HTR-8/SVneo (cell line): ENCODE measurements around the gene OR6T1.

Experiments
- DNase-seq: peaks from one replicate; pipeline ENCODE4 v3.0.0; 2011; ENCODE audit warnings: low spot score, mixed read lengths; ENCODE audit not compliant: insufficient read length
- FAIRE-seq: peaks from 2 replicates; lab custom pipeline; 2011; peaks lifted over from hg19 to GRCh38; lab: Jason Lieb, UNC

OR6T1 gene, protein sequence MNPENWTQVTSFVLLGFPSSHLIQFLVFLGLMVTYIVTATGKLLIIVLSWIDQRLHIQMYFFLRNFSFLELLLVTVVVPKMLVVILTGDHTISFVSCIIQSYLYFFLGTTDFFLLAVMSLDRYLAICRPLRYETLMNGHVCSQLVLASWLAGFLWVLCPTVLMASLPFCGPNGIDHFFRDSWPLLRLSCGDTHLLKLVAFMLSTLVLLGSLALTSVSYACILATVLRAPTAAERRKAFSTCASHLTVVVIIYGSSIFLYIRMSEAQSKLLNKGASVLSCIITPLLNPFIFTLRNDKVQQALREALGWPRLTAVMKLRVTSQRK

GRCh38 chr11:123943738-123944137, at the start of gene OR6T1:
Gene OR6T1 (minus strand): TSS chr11:123943838. CDS start chr11:123943838, 0 bp downstream.
- no peak for DNase-seq
- no peak for FAIRE-seq

GRCh38 chr11:123979311-123979710, 35.7 kb upstream of the OR6T1 start:
- no peak for FAIRE-seq
- no peak for DNase-seq

GRCh38 chr11:123977731-123978347, 34.2 kb upstream of the OR6T1 start, which contains the start of gene OR10S1:
Gene OR10S1 (minus strand): TSS chr11:123977781. CDS start chr11:123977664, 117 bp downstream.
- DNase-seq, result no peak
- FAIRE-seq, result no peak

DNA sequence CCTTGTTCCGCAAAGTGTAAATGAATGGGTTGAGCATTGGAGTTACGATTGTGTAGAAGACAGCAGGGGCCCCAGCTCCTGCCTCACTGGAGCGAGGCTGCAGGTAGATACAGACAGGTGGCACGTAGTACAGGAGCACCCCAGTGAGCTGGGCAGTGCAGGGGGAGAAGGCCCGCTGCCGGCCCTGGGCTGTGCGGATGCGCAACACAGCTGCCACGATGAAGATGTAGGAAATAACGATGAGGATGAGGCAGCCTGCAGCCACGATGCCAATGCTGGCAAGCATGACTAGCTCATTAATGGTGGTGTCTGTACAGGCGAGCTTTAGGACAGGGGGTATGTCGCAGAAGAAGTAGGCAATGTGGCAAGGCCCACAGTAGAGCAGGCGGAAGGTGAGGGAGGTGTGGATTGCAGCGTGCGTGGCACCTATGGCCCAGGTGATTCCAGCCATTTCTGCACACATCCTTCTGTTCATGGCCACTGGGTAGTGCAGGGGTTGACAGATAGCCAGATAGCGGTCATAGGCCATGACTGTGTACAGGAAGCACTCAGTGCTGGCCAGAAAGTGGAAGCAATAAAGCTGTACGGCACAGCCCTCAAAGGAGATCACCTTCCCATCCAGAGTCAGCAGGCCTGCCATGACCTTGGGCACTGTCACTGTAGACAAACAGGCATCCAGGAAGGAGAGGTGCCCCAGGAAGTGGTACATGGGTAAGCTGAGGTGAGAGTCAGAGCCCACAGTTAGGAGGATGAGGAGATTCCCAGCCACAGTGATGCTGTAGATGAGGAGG, 33.3 kb upstream of the OR6T1 start:
- DNase-seq (no peak), FAIRE-seq (no peak)

DNA sequence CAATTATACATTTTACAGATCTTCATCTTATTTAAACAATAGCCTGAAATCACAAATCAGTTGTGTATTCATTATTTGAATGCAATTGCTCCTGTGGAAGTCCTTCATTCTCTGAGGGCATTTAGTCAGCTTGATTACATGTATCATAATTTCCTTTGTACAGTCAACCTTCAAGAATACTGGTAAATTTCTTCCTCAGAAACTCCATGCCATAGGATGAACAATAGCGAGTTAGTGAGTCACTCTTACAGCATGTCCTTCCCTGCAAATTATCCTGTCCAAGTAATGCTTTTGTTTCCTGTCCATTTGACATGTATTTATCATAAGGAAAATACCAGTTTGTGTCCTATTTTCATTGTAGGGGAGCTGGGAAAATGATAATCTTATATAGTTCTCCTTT, 30.2 kb upstream of the OR6T1 start:
- DNase-seq (peak; percentile 10), FAIRE-seq (no peak)

- DNase-seq (no peak), FAIRE-seq (no peak)
Measured at GRCh38 chr11:123956752-123957151, 13.1 kb upstream of the OR6T1 start.

- FAIRE-seq (no peak), DNase-seq (no peak)
Measured at GRCh38 chr11:123945132-123945531, 1.5 kb upstream of the OR6T1 start.

DNA sequence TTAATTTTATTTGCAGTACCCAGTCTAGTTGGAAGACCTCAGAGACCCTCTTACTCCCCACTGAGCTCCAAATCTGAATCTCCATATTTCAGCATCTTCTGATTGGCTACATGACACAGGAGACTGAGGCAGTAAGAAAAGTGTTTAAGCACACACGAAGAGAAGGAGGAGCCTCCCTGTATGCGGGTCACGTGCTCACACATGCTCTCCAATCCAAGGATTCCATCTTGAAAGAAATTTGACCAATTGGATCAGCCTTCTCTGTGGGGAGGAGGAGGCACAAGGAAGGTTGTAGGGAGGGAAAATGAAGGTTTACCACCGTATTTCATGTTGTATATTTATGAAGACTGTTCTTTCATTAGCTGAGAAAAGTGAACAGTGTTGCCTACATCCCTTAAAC, 1.2 kb downstream of the OR6T1 start:
- FAIRE-seq, result no peak
- no peak for DNase-seq

DNA sequence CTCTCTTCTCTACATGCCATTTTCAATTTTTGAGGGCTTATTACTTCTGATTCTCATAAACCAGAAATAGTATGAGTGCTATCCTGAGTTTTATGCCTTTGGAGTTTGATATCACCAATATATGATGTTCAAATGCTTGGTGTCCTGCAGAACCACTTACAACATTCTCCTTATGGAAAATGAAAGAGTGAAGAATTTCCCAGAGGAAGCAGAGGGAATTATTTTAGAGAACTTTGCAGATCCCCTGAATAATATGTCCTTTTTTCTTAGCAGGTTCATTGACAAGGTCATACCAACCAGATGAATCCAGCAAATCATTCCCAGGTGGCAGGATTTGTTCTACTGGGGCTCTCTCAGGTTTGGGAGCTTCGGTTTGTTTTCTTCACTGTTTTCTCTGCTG, 4.3 kb downstream of the OR6T1 start, which contains the start of gene OR4D5:
TSS of gene OR4D5 (plus strand) at position 301 of the 400 bp plus-strand sequence. CDS start at position 301, 0 bp downstream.
- FAIRE-seq (no peak), DNase-seq (no peak)

DNA sequence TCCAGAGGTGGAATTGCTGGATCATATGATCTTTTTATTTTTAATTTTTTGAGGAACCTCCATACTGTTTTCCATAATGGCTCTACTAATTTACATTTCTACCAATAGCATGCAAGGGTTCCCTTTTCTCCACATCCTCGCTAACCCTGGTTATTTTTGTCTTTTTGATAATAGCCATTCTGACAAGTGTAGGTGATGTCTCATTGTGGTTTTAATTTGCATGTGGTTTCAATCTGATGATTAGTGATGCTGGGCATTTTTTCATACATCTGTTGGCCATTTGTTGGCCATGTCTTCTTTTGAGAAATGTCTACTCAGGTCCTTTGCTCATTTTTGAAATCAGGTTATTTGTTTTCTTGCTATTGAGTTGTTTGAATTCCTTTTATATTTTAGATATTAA, 19.6 kb downstream of the OR6T1 start:
- DNase-seq (no peak), FAIRE-seq (no peak)

DNA sequence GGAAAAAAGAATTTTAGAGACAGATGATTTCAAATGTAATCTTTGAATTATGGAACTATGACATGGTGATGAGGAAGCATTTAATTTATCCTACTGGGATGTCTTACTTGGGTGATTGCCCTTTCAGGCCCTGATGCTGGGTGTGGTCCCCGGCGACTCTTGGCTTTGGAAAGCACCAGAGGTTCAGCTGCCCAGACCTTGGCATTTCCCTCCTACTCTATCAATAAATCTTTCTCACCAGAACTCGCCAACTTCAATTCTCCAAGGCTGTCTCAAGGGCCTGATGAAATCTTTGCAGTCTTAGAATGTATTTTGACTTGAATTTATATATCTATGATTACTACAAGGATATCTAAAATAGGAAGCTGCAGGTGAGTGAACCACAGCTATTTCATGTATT, 22.7 kb downstream of the OR6T1 start:
- FAIRE-seq (no peak), DNase-seq (no peak)

- DNase-seq, result no peak
- FAIRE-seq, result no peak
Measured at GRCh38 chr11:123905826-123906225, 37.8 kb downstream of the OR6T1 start.

DNA sequence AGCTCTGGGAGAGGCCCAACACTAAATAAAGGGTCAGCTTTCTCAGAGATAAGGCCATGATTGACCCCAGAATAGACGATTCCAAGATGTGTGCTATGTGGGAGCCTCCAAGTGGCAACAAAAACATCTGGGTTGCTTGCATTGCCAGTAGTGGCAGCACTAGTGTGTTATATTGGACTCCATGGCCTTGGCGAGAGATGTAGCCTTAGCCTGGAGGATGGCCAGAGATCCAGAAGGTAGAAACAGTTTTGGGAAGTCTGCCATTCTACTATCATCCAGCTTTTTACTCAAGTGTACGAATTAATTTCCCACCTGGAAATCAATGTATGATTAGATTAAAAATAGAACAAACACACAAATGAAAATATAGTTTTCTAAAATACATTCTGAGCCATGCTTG, 38.7 kb downstream of the OR6T1 start:
- DNase-seq (no peak), FAIRE-seq (no peak)

DNA sequence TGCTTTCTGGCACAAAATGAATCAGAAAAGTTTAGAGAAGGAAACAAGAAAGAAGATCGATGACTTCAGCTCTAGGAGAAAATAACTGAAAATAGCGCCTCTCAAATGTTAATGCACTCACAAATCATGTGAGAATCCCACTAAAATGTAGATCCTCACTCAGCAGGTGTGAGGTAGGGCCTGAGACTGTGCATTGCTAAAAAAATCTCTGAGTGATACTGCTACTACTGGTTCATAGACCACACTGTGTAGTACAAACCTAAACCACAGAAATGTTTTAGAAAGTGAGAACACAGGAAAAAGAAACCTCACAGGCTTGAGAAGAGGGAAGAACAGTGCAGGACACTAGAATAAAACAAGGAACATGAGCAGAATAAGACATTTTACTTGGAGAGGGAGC, 39.7 kb downstream of the OR6T1 start:
- DNase-seq (no peak), FAIRE-seq (no peak)

- FAIRE-seq, result no peak
- DNase-seq, result no peak
Measured at GRCh38 chr11:123901867-123902266, 41.8 kb downstream of the OR6T1 start, which contains the start of gene OR8D4. Gene OR8D4 (plus strand): TSS chr11:123902167. CDS start chr11:123906432, 4,265 bp downstream.

GRCh38 chr11:123899792-123900191, 43.8 kb downstream of the OR6T1 start:
- FAIRE-seq, result no peak
- no peak for DNase-seq
